SK-N-SH (cell line): ENCODE results near the gene COL4A5. TPM values are rescaled to one million over a fixed set of nuclear protein-coding genes. Genes with fewer than 3 reads are reported as not detected.

Experiments
- CTCF ChIA-PET: fragments of 300-600, 350-600 bp; formaldehyde crosslinking; extraction: SDS; loops from one replicate; lab custom pipeline; 2021; lab: Yijun Ruan, JAX
- POLR2A ChIA-PET: fragments of 350-600 bp; sonication (Branson Sonifier 250); formaldehyde crosslinking; extraction: SDS; loops from one replicate; lab custom pipeline; 2020; ENCODE audit warnings: antibody characterized with exemption, inconsistent platforms; lab: Yijun Ruan, JAX
- DNase-seq: peaks from one replicate; pipeline ENCODE4 v3.0.0; 2012
- H2AFZ ChIP-seq: fragments of 200-600 bp; sonication (generic); 2 replicates; pipeline ENCODE4 v1.8.1; 2016; ENCODE audit warnings: antibody characterized with exemption, mild to moderate bottlenecking, low read depth
- H3F3A ChIP-seq: fragments of 200-600 bp; sonication (generic); replicated peaks from 2 replicates; pipeline ENCODE3; 2016; ENCODE audit warnings: antibody characterized with exemption, mild to moderate bottlenecking; ENCODE audit not compliant: insufficient read depth
- H3K27ac ChIP-seq, 2 experiments: fragments of 200-500 bp in 1 of 2; fragments of 200-600 bp in 1 of 2; sonication (Bioruptor generic) in 1 of 2; sonication (generic), shearing (Covaris generic) in 1 of 2; 2 replicates each; pipeline versions ENCODE4 v1.5.1 to v1.6.1; 2014 to 2016; ENCODE audit warnings: low read depth in 2 of 2, inconsistent platforms in 1 of 2, low read length in 1 of 2, mild to moderate bottlenecking in 1 of 2, mixed read lengths in 1 of 2
- H3K27me3 ChIP-seq: fragments of 200-600 bp; sonication (generic), shearing (Covaris generic); 2 replicates; pipeline ENCODE4 v1.6.1; 2016; ENCODE audit warnings: mixed run types; ENCODE audit not compliant: insufficient read depth
- H3K36me3 ChIP-seq, 2 experiments: fragments of 200-500 bp in 1 of 2; fragments of 200-600 bp in 1 of 2; sonication (Bioruptor generic) in 1 of 2; sonication (generic) in 1 of 2; replicated peaks in 1 of 2; 2 replicates each; pipeline versions ENCODE3 to v1.5.1; 2014 to 2016; ENCODE audit warnings: low read length in 1 of 2, mild to moderate bottlenecking in 1 of 2; ENCODE audit not compliant: insufficient read depth in 2 of 2, control insufficient read depth in 1 of 2
- H3K4me1 ChIP-seq, 2 experiments: fragments of 200-500 bp in 1 of 2; fragments of 200-600 bp in 1 of 2; sonication (Bioruptor generic) in 1 of 2; sonication (generic), shearing (Covaris generic) in 1 of 2; 2 replicates each; pipeline versions ENCODE4 v1.5.1 to v1.6.1; 2014 to 2016; ENCODE audit warnings: low read depth in 1 of 2, low read length in 1 of 2, mixed run types in 1 of 2; ENCODE audit not compliant: insufficient read depth in 2 of 2, control insufficient read depth in 1 of 2
- H3K4me2 ChIP-seq: fragments of 200-600 bp; sonication (generic), shearing (Covaris generic); 2 replicates; pipeline ENCODE4 v1.6.1; 2017; ENCODE audit warnings: mixed run types
- H3K4me3 ChIP-seq, 2 experiments: fragments of 200-500 bp in 1 of 2; fragments of 200-600 bp in 1 of 2; sonication (Bioruptor generic) in 1 of 2; sonication (generic), shearing (Covaris generic) in 1 of 2; 2 replicates each; pipeline versions ENCODE4 v1.5.1 to v1.8.1; 2014 to 2016; ENCODE audit warnings: low read depth in 2 of 2, inconsistent platforms in 1 of 2, low read length in 1 of 2, mild to moderate bottlenecking in 1 of 2, mixed read lengths in 1 of 2, moderate library complexity in 1 of 2
- H3K79me2 ChIP-seq: fragments of 200-600 bp; sonication (generic); 2 replicates; pipeline ENCODE4 v1.8.1; 2017; ENCODE audit warnings: mild to moderate bottlenecking; ENCODE audit not compliant: insufficient read depth
- H3K9ac ChIP-seq: fragments of 200-600 bp; sonication (generic); 2 replicates; pipeline ENCODE4 v1.6.1; 2017; ENCODE audit warnings: mixed run types
- H3K9me2 ChIP-seq: fragments of 200-600 bp; sonication (generic); 2 replicates; pipeline ENCODE4 v1.6.1; 2017; ENCODE audit warnings: mixed run types
- H3K9me3 ChIP-seq: fragments of 200-600 bp; sonication (generic); 2 replicates; pipeline ENCODE4 v1.6.1; 2017; ENCODE audit warnings: mixed run types, mild to moderate bottlenecking, moderate library complexity
- H4K20me1 ChIP-seq: fragments of 200-600 bp; sonication (generic); 2 replicates; pipeline ENCODE4 v1.6.1; 2017; ENCODE audit warnings: mild to moderate bottlenecking, mixed run types; ENCODE audit not compliant: insufficient read depth
- CHD2 ChIP-seq: fragments of 150-350 bp; IDR thresholded peaks from 2 replicates; pipeline ENCODE4 v1.6.1; 2018; ENCODE audit warnings: low read length; ENCODE audit not compliant: partially characterized antibody
- ELF1 ChIP-seq: IDR thresholded peaks from 2 replicates; pipeline ENCODE4 v1.4.0; 2012
- EP300 ChIP-seq, 2 experiments: IDR thresholded peaks; 2 replicates each; pipeline versions ENCODE4 v1.4.0 to v1.6.1; 2012; ENCODE audit warnings: borderline replicate concordance in 1 of 2, low read depth in 1 of 2, low read length in 1 of 2
- EZH2phosphoT487 ChIP-seq: fragments of 200-600 bp; sonication (generic); IDR thresholded peaks from 2 replicates; pipeline ENCODE4 v1.6.1; 2017; ENCODE audit warnings: low read depth, mixed run types, mild to moderate bottlenecking, antibody characterized with exemption, moderate library complexity, borderline replicate concordance
- FOSL2 ChIP-seq: IDR thresholded peaks from 2 replicates; pipeline ENCODE4 v1.4.0; 2012; ENCODE audit warnings: low read depth, mild to moderate bottlenecking, moderate library complexity, borderline replicate concordance
- FOXM1 ChIP-seq: IDR thresholded peaks from 2 replicates; pipeline ENCODE4 v1.4.0; 2012; ENCODE audit warnings: low read depth, mild to moderate bottlenecking
- MEF2A ChIP-seq: IDR thresholded peaks from 2 replicates; pipeline ENCODE4 v1.4.0; 2012; ENCODE audit warnings: low read depth, borderline replicate concordance
- MXI1 ChIP-seq: IDR thresholded peaks from 2 replicates; pipeline ENCODE4 v1.6.1; 2012; ENCODE audit warnings: mild to moderate bottlenecking, low read depth, low read length, improper control_type of control experiment
- NRF1 ChIP-seq: IDR thresholded peaks from 2 replicates; pipeline ENCODE4 v1.6.1; 2012; ENCODE audit warnings: low read depth, mild to moderate bottlenecking, low read length
- POLR2AphosphoS5 ChIP-seq: IDR thresholded peaks from 2 replicates; pipeline ENCODE4 v1.6.1; 2012; ENCODE audit warnings: low read depth, low read length
- RXRA ChIP-seq: IDR thresholded peaks from 2 replicates; pipeline ENCODE4 v1.4.0; 2012; ENCODE audit warnings: low read depth, mild to moderate bottlenecking, borderline replicate concordance
- SMC3 ChIP-seq: IDR thresholded peaks from 2 replicates; pipeline ENCODE4 v1.6.1; 2012; ENCODE audit warnings: low read depth, low read length, improper control_type of control experiment
- TAF1 ChIP-seq: IDR thresholded peaks from 2 replicates; pipeline ENCODE4 v1.6.1; 2012; ENCODE audit warnings: low read depth, mild to moderate bottlenecking, low read length, moderate library complexity, borderline replicate concordance
- TEAD4 ChIP-seq: IDR thresholded peaks from 2 replicates; pipeline ENCODE4 v1.4.0; 2012; ENCODE audit warnings: mild to moderate bottlenecking, borderline replicate concordance; ENCODE audit not compliant: insufficient read depth
- YY1 ChIP-seq: IDR thresholded peaks from 2 replicates; pipeline ENCODE4 v1.4.0; 2012; ENCODE audit warnings: low read depth, mild to moderate bottlenecking
- WGBS: methylation state at CpG from one replicate; pipeline ENCODE4 v1.1.6; 2017; ENCODE audit warnings: low lambda C conversion rate; 5-methylcytosine and 5-hydroxymethylcytosine counted together
- polyA plus RNA-seq, 3 experiments: library from polyadenylated mRNA; depleted of rRNA; stranded (reverse); fragments of >200 nt; gene quantifications; 2 replicates each; pipeline ENCODE4 v1.2.3, GENCODE V29; 2012
- TF ChIP-seq, protein P1 (sequence below): IDR thresholded peaks from 2 replicates; pipeline ENCODE4 v1.4.0; 2012; ENCODE audit warnings: low read depth, borderline replicate concordance
- TF ChIP-seq, protein P2 (sequence below): fragments of 150-350 bp; IDR thresholded peaks from 2 replicates; pipeline ENCODE4 v1.6.1; 2017; ENCODE audit warnings: antibody characterized with exemption, low read length, low read depth, borderline replicate concordance
- TF ChIP-seq, protein P3 (sequence below): fragments of 200-600 bp; sonication (generic); IDR thresholded peaks from 2 replicates; pipeline ENCODE4 v1.6.1; 2017; ENCODE audit warnings: antibody characterized with exemption, mild to moderate bottlenecking, moderate library complexity
- TF ChIP-seq, protein P4 (sequence below): IDR thresholded peaks from 2 replicates; pipeline ENCODE4 v1.6.1; 2012; ENCODE audit warnings: mild to moderate bottlenecking, low read depth, low read length, moderate library complexity

COL4A5 gene
- polyA plus RNA-seq, 1 of the 3 experiments (the other 2 are of a cell fraction): 0.02 TPM

DNA sequence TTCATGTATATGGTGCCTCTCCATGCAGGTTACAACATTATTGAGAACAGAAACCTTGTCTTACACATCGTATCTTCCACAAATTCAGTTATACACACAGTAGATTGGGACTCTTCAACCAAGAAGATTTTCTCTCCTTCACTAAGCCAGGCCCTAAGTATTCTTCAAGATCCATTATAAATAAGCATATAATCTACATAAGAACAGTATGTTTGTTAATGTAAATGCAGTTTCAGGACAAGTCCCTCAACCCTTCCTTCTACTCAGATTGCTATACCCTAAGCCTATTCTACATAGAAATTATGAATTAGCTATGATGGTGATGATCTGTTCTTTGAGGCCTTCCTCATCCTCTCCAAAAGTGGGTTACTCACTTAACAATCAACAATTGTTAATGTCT, 42.7 kb upstream of the COL4A5 start:
- H3K27ac ChIP-seq: no peak overlapping the region
- 34% methylated on average over 1 of the region's 1 CpG for WGBS
- no peak overlapping the region for H2AFZ ChIP-seq
- POLR2A ChIA-PET: no interaction called here
- TF ChIP-seq TAF1 (no peak), MXI1 (no peak), FOSL2 (no peak), RXRA (no peak), YY1 (no peak), EP300 (IDR thresholded peaks at IDR 0.05; ENCODE audit: borderline replicate concordance in 1 of 2, low read depth in 1 of 2, low read length in 1 of 2) (no peak), EZH2phosphoT487 (no peak), POLR2AphosphoS5 (no peak), TEAD4 (no peak), NRF1 (no peak), MEF2A (no peak), CHD2 (no peak), ELF1 (no peak), SMC3 (no peak), FOXM1 (no peak)
- TF ChIP-seq, protein P1, sequence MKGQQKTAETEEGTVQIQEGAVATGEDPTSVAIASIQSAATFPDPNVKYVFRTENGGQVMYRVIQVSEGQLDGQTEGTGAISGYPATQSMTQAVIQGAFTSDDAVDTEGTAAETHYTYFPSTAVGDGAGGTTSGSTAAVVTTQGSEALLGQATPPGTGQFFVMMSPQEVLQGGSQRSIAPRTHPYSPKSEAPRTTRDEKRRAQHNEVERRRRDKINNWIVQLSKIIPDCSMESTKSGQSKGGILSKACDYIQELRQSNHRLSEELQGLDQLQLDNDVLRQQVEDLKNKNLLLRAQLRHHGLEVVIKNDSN: no peak
- TF ChIP-seq, protein P2, sequence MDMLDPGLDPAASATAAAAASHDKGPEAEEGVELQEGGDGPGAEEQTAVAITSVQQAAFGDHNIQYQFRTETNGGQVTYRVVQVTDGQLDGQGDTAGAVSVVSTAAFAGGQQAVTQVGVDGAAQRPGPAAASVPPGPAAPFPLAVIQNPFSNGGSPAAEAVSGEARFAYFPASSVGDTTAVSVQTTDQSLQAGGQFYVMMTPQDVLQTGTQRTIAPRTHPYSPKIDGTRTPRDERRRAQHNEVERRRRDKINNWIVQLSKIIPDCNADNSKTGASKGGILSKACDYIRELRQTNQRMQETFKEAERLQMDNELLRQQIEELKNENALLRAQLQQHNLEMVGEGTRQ: no peak
- TF ChIP-seq, protein P3, sequence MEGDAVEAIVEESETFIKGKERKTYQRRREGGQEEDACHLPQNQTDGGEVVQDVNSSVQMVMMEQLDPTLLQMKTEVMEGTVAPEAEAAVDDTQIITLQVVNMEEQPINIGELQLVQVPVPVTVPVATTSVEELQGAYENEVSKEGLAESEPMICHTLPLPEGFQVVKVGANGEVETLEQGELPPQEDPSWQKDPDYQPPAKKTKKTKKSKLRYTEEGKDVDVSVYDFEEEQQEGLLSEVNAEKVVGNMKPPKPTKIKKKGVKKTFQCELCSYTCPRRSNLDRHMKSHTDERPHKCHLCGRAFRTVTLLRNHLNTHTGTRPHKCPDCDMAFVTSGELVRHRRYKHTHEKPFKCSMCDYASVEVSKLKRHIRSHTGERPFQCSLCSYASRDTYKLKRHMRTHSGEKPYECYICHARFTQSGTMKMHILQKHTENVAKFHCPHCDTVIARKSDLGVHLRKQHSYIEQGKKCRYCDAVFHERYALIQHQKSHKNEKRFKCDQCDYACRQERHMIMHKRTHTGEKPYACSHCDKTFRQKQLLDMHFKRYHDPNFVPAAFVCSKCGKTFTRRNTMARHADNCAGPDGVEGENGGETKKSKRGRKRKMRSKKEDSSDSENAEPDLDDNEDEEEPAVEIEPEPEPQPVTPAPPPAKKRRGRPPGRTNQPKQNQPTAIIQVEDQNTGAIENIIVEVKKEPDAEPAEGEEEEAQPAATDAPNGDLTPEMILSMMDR: no peak
- TF ChIP-seq, protein P4, sequence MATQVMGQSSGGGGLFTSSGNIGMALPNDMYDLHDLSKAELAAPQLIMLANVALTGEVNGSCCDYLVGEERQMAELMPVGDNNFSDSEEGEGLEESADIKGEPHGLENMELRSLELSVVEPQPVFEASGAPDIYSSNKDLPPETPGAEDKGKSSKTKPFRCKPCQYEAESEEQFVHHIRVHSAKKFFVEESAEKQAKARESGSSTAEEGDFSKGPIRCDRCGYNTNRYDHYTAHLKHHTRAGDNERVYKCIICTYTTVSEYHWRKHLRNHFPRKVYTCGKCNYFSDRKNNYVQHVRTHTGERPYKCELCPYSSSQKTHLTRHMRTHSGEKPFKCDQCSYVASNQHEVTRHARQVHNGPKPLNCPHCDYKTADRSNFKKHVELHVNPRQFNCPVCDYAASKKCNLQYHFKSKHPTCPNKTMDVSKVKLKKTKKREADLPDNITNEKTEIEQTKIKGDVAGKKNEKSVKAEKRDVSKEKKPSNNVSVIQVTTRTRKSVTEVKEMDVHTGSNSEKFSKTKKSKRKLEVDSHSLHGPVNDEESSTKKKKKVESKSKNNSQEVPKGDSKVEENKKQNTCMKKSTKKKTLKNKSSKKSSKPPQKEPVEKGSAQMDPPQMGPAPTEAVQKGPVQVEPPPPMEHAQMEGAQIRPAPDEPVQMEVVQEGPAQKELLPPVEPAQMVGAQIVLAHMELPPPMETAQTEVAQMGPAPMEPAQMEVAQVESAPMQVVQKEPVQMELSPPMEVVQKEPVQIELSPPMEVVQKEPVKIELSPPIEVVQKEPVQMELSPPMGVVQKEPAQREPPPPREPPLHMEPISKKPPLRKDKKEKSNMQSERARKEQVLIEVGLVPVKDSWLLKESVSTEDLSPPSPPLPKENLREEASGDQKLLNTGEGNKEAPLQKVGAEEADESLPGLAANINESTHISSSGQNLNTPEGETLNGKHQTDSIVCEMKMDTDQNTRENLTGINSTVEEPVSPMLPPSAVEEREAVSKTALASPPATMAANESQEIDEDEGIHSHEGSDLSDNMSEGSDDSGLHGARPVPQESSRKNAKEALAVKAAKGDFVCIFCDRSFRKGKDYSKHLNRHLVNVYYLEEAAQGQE: no peak
- TF ChIP-seq, all 33 proteins: peak for 0
- CTCF ChIA-PET: no interaction called here
- H3K4me2 ChIP-seq: no peak overlapping the region
- no peaks in the 10 kb centered on the region for H3K79me2 ChIP-seq
- H4K20me1 ChIP-seq: no peaks in the 10 kb centered on the region
- no peak overlapping the region for H3K9ac ChIP-seq
- H3F3A ChIP-seq: no peaks in the 10 kb centered on the region
- no peak for DNase-seq
- no peak overlapping the region for H3K4me3 ChIP-seq
- no peaks in the 10 kb centered on the region for H3K9me2 ChIP-seq
- no peaks in the 10 kb centered on the region for H3K36me3 ChIP-seq
- H3K9me3 ChIP-seq: no peaks in the 10 kb centered on the region
- no peaks in the 10 kb centered on the region for H3K27me3 ChIP-seq
- no peaks in the 10 kb centered on the region for H3K4me1 ChIP-seq
